GM10266 (cell line): ENCODE data around the gene TMEM106C.
"Not testable (repeated sequence)": the region's sequence is repeated elsewhere in the genome, so short reads cannot be mapped to it uniquely, and the experiment has no call there.

ENCODE experiments used
- DNase-seq: peaks from one replicate; pipeline ENCODE4 v3.0.0; 2012; ENCODE audit errors: extremely low spot score
- TF ChIP-seq, protein P1 (sequence below): IDR thresholded peaks from 2 replicates; pipeline ENCODE4 v1.5.1; 2012; ENCODE audit warnings: mild to moderate bottlenecking, low read depth; ENCODE audit not compliant: control insufficient read depth, insufficient read depth; ENCODE audit errors: missing control alignments

The TMEM106C gene

DNA sequence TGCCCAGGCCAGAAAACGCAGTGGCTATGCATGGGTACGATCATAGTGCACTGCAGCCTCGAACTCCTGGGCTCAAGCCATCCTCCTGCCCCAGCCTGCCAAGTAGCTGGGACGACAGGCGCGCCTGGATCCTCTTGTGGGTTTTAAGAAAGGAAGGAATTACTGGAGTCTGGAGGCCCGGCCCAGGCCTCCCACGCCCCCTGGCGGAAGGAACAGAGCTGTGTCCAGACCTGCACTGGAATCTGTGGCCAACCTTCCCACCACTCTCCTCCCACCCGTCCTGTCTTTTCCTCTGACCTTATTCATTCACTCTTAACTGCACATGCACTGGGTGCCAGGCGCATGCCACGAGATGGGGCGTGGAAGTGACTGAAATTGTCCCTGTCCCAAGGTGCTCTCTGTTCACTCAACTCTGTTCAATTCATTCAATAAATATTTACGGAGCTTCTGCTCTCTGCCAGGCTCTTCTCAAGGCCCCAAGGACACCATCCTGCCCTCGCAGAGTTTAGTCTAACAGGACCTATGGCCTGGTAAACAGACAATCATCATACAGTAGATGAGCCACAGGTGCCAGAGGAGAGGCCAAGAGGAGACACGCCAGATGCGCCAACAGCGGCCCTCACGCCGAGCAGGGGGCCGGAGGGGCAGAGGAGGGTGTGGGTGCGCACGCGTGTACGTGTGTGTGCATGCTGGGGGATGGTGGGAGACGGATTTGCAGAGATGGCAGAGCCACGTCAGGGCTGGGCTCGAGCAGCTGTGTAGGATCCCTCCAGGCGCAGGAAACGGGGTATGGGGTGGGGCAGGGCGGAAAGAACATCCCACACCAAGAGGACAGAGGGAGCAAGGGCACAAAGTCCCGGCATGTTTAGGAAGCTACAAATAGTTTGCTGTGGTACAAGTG lies 13.7 kb upstream of the TMEM106C start:
- TF ChIP-seq, protein P1, sequence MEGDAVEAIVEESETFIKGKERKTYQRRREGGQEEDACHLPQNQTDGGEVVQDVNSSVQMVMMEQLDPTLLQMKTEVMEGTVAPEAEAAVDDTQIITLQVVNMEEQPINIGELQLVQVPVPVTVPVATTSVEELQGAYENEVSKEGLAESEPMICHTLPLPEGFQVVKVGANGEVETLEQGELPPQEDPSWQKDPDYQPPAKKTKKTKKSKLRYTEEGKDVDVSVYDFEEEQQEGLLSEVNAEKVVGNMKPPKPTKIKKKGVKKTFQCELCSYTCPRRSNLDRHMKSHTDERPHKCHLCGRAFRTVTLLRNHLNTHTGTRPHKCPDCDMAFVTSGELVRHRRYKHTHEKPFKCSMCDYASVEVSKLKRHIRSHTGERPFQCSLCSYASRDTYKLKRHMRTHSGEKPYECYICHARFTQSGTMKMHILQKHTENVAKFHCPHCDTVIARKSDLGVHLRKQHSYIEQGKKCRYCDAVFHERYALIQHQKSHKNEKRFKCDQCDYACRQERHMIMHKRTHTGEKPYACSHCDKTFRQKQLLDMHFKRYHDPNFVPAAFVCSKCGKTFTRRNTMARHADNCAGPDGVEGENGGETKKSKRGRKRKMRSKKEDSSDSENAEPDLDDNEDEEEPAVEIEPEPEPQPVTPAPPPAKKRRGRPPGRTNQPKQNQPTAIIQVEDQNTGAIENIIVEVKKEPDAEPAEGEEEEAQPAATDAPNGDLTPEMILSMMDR: peak; percentile 79

DNA sequence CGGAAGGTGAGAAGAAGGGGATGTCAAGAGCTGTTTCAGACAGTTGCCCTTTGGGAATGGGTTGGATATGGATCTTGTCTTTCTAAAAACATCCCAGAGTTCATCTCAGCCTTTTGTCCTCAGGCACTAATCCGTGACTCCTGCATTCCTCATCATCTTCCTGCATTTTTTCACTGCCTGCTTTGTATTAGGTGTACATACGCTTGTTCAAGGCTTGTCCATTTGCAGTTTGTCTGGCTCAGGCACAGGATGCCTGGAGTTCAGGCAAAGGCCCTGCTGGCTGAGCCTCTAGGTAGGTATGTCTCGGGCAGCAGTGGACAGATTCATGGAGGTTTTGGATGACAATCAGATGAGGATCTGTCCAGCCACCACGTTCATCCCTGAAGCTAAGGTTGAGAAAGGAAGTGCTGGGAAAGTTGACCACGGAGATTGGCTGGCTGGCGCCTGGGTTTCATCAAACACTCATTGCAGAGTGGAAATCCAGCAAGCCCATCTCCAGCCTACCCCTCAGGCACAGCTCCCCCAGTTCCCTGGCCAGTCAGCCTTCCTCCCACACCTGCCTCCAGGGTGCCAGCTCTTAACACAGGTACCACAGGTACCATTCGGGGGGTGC lies 12.4 kb upstream of the TMEM106C start:
- TF ChIP-seq, protein P1: no peak
- no peak for DNase-seq

More for the DNA sequence above, 13.7 kb upstream of the TMEM106C start:
- DNase-seq: peak; percentile 81

DNA sequence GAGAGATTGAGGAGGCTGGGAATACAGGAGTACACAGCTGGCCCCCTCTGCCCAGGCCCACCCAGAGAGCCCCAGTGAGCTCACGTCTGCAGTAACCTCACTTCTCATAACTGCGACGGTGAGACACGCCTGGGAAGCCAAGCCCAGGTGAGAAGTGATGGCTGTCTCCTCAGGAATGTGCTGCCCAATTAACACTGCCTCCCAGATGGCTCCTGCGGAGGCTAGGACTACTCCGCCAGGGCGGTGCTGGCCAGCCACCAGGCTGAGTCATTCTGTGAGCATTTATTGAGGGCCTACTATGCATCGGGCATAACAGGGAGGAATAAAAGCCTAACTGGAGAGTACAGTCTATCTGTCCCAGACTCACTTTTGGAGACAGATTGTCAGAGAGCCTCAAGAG lies 9.3 kb upstream of the TMEM106C start:
- DNase-seq: no peak
- TF ChIP-seq, protein P1: no peak

DNA sequence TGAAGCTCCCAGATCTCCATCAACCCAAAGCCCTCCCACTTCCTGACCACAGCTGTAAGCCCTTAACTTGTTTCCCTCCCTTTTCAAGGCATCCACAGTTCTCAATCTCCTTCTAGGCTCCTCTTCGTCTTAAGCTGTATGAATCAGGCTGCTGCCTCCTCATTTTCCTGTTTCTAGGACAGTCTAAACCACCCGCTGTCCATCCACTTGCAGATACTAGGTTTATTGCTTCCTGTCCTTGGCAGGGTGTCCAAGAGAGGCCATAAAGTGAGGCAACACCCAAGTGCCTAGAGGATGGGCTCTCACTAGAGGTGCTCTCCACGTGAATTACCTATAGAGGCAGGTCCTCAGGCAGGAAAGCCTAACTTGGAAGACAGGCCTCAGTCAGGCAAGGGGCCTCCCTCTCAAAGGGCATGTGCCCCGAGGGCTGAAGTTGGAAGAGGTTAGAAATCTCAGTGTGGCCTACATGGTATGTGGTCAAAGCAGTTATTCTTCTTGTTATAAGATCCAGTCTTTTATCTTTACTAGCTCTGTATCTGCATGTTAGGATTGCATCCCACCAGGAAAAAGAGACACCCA lies 8.8 kb upstream of the TMEM106C start:
- no peak for DNase-seq
- TF ChIP-seq, protein P1: no peak

DNA sequence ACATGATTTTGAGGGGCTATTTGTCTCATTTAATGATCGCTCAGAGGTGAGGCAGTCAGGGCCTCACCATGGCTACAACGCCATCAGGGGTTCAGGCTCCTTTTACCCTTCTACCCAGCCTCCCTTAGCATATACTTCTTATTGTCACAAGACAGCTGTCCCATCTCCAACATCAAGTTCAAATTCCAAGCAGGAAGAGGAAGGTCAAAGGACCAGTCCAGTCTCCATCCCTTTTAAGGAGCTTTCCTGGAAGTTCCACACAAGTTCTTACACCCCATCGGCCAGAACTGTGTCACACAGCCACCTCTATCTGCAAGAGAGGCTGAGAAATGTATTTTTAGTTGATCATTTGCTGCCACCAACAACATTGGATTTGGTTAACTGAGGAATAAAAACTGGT lies 8.3 kb upstream of the TMEM106C start:
- no peak for DNase-seq
- TF ChIP-seq, protein P1: no peak

DNA sequence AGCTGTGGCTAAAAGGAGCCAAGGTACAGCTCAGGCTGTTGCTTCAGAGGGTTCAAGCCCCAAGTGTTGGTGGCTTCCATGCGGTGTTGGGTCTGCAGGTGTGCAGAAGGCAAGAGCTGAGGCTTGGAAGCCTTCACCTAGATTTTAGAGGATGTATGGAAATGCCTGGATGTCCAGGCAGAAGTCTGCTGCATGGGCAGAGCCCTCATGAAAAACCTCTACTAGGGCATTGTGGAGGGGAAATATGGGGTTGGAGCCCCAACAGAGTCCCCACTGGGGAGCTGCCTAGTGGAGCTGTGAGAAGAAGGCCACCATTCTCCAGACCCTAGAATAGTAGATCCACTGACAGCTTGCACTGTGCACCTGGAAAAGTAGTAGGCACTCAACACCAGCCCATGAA lies 5.7 kb upstream of the TMEM106C start:
- not testable (repeated sequence) for DNase-seq

DNA sequence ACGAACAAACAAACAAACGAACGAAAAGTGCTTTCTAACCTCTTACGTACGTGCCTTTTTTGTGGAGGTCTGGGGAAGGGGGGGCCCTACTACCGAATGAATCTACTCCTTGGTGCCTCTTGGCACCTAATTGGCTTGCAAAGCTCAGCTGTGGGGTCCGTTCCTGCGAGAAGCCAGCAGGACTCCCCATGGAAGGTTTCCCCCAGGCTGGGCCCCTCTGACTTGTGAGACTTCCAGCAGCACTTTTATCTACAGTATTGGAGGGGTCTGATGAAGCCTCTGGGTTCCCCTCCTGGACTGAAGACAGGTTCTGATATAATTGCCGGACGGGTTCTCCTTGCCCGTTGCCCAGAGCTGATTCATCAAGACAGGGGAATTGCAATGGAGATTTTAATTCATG lies 1.2 kb upstream of the TMEM106C start:
- no peak for DNase-seq
- TF ChIP-seq, protein P1: no peak
